ENCODE results near the gene CYP3A5.

DNA sequence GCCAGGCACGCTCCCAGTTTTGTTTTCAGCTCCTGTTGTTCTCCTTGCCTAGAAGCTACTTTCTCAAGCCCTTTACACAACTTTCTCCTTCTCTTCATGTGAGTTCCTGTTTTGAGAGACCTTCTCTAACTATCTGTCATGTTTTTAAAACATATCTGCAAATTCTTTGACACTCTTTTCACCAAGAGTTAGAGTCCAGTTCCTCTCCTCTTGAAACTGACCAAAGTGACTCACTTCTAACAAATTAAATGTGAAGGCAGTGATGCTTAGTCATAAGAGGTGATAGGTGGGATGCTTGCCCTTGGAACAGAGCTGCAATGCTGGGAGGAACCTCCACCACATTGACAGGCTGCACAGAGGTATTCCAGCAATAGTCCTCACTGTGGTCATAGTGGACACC is 37.8 kb downstream of the CYP3A5 start:
- TF ChIP-seq, protein P1, sequence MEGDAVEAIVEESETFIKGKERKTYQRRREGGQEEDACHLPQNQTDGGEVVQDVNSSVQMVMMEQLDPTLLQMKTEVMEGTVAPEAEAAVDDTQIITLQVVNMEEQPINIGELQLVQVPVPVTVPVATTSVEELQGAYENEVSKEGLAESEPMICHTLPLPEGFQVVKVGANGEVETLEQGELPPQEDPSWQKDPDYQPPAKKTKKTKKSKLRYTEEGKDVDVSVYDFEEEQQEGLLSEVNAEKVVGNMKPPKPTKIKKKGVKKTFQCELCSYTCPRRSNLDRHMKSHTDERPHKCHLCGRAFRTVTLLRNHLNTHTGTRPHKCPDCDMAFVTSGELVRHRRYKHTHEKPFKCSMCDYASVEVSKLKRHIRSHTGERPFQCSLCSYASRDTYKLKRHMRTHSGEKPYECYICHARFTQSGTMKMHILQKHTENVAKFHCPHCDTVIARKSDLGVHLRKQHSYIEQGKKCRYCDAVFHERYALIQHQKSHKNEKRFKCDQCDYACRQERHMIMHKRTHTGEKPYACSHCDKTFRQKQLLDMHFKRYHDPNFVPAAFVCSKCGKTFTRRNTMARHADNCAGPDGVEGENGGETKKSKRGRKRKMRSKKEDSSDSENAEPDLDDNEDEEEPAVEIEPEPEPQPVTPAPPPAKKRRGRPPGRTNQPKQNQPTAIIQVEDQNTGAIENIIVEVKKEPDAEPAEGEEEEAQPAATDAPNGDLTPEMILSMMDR (IDR thresholded peaks at IDR 0.05; ENCODE audit: low read depth, low read length), result no peak
- TF ChIP-seq, protein P2, sequence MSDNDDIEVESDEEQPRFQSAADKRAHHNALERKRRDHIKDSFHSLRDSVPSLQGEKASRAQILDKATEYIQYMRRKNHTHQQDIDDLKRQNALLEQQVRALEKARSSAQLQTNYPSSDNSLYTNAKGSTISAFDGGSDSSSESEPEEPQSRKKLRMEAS (IDR thresholded peaks at IDR 0.05; ENCODE audit: low read depth, low read length), result no peak
- no peak for TF ChIP-seq POLR2A (IDR thresholded peaks at IDR 0.05; ENCODE audit: extremely low read depth, insufficient read length)
